Measurements from ENCODE around the gene UTP4.

Gene UTP4

DNA sequence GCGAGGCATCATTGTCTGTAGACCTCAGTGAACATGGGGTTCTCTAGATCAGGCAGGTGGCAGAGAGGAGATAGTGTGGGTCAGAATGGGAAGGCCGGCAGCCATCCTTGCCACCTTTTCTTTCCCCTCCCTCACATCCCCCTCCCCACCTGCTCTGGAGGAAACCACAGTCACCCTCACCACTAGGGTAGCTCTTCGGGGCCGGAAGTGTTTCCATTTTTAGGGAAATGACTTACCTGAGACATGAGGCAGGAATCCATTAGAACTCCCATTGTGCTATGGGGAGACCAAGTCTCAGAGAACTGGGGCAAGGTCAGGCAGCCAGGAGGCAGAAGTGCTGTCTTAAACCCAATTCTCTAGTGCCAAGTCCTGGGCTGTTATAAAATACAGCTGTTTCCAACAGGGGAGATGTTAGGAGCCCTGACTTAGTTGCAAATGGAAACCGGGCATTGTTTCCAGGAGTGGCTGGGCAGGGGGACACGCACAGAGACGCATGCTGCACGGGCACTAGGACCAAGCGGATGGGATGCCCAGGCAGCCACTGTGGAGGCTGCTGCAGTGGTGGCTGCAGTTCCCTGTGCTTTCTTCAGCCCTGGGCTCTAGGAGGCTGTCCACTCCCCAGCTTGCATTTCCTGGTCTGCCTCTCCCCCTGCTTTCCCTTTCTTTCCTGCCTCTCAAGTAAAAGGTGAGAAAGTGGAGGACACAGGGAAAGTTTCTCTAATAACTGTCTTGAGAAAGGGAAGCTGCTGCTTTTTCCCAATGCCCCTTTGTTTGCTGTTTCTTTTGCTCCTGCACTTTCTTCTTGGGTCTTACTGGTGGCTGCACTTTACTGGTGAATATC lies 24.2 kb upstream of the UTP4 start:
- Histone ChIP-seq H3K79me1 (ENCODE audit: low read length) (peaks cover 3% of the 10 kb centered on the region), H2BK15ac (replicated peaks; ENCODE audit: low read depth) (no peak overlapping the region), H2AK5ac (ENCODE audit: low read length) (no peak overlapping the region), H3K9ac (ENCODE audit: low read length) (peak overlapping the region; percentile 75), H2BK120ac (ENCODE audit: low read depth, low read length) (no peak overlapping the region), H3K23ac (ENCODE audit: low read length) (no peak overlapping the region), H3K4me2 (ENCODE audit: low read length) (peak overlapping the region; percentile 97), H3K56ac (ENCODE audit: low read length) (peak overlapping the region; percentile 69), H3K4me3 (ENCODE audit: low read length) (peak overlapping the region; percentile 1), H3K18ac (ENCODE audit: low read length) (peak overlapping the region; percentile 78), H3K79me2 (ENCODE audit: control insufficient read depth, insufficient read depth, low read length) (peaks cover 10% of the 10 kb centered on the region), H3K4ac (ENCODE audit: low read depth, low read length) (no peak overlapping the region), H4K8ac (ENCODE audit: low read depth, low read length) (no peak overlapping the region), H2BK5ac (ENCODE audit: low read length) (no peak overlapping the region), H3K27ac (ENCODE audit: low read depth, low read length) (no peak overlapping the region), H3K27me3 (ENCODE audit: insufficient read depth, low read length, poor library complexity) (no peaks in the 10 kb centered on the region), H4K5ac (ENCODE audit: low read length) (no peak overlapping the region), H3K4me1 (ENCODE audit: control insufficient read depth, low read depth, low read length) (peaks cover 5% of the 10 kb centered on the region), H3K36me3 (ENCODE audit: control insufficient read depth, insufficient read depth, low read length) (no peaks in the 10 kb centered on the region)
- no CpG with 5 or more reads among the region's 9 CpGs for WGBS (ENCODE audit: extremely low coverage, insufficient coverage, low lambda C conversion rate)
- peak; percentile 81 for DNase-seq

DNA sequence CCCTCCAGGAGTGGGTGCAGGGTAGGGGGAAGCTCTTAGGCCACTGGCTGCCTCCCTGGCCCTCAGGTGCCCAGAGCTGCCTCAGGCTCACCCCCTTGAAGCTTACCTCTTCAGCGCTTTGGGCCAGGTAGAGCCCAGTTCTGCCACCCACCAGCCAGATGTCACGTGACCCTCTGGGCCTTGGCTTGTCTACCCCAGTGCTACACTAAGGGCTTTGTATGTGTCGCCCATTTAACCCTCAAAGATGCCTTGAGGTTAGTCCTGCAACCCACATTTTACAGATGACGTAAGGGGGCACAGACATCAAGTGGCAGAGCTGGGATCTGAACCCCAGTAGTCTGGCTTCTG lies 23.6 kb upstream of the UTP4 start:
- H3K4me2 ChIP-seq (ENCODE audit: low read length) = no peak overlapping the region
- no peak overlapping the region for H2AK5ac ChIP-seq (ENCODE audit: low read length)
- no peak overlapping the region for H4K8ac ChIP-seq (ENCODE audit: low read depth, low read length)
- no peaks in the 10 kb centered on the region for H3K36me3 ChIP-seq (ENCODE audit: control insufficient read depth, insufficient read depth, low read length)
- no peak overlapping the region for H3K4me3 ChIP-seq (ENCODE audit: low read length)
- H4K5ac ChIP-seq (ENCODE audit: low read length) = no peak overlapping the region
- no peak overlapping the region for H3K4ac ChIP-seq (ENCODE audit: low read depth, low read length)
- no peak for DNase-seq
- no peak overlapping the region for H3K56ac ChIP-seq (ENCODE audit: low read length)
- H3K27me3 ChIP-seq (ENCODE audit: insufficient read depth, low read length, poor library complexity) = no peaks in the 10 kb centered on the region
- H2BK15ac ChIP-seq (replicated peaks; ENCODE audit: low read depth) = no peak overlapping the region
- WGBS (ENCODE audit: extremely low coverage, insufficient coverage, low lambda C conversion rate) = no CpG with 5 or more reads among the region's 4 CpGs
- H3K27ac ChIP-seq (ENCODE audit: low read depth, low read length) = no peak overlapping the region
- H3K23ac ChIP-seq (ENCODE audit: low read length) = no peak overlapping the region
- H3K79me1 ChIP-seq (ENCODE audit: low read length) = peaks cover 3% of the 10 kb centered on the region
- no peak overlapping the region for H3K18ac ChIP-seq (ENCODE audit: low read length)
- H3K9ac ChIP-seq (ENCODE audit: low read length) = peak overlapping the region; percentile 28
- peaks cover 10% of the 10 kb centered on the region for H3K79me2 ChIP-seq (ENCODE audit: control insufficient read depth, insufficient read depth, low read length)
- H3K4me1 ChIP-seq (ENCODE audit: control insufficient read depth, low read depth, low read length) = peaks cover 5% of the 10 kb centered on the region
- no peak overlapping the region for H2BK120ac ChIP-seq (ENCODE audit: low read depth, low read length)
- H2BK5ac ChIP-seq (ENCODE audit: low read length) = no peak overlapping the region

DNA sequence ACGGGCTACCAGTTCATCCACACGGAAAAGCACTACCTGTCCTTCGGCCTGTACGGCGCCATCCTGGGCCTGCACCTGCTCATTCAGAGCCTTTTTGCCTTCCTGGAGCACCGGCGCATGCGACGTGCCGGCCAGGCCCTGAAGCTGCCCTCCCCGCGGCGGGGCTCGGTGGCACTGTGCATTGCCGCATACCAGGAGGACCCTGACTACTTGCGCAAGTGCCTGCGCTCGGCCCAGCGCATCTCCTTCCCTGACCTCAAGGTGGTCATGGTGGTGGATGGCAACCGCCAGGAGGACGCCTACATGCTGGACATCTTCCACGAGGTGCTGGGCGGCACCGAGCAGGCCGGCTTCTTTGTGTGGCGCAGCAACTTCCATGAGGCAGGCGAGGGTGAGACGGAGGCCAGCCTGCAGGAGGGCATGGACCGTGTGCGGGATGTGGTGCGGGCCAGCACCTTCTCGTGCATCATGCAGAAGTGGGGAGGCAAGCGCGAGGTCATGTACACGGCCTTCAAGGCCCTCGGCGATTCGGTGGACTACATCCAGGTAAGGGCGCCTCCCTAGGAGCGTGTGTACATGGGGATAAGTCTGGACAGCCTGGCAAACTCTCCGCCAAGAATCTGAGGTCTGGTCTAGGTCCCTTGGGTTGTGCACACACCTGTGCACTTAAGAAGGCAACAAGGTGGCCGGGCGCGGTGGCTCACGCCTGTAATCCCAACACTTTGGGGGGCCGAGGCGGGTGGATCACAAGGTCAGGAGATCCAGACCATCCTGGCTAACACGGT lies 22.8 kb upstream of the UTP4 start:
- H3K79me1 ChIP-seq (ENCODE audit: low read length) = peaks cover 3% of the 10 kb centered on the region
- H3K23ac ChIP-seq (ENCODE audit: low read length) = no peak overlapping the region

DNA sequence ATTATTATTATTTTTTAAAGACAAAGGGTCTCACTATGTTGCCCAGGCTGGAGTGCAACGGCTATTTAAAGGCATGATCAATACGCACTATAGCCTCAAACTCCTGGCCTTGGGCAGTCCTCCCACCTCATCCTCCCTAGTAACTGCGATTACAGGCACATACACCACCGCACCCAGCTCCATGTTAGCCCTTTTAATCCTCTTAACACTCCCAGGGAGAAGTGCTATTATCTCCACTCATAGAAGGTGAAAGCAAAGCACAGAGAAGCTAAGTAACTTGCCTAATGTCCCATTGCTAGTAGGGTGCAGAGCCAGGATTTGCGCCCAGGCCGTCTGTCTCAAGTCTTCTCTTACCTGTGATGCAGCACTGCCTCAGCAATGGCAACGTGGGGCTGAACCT lies 22.0 kb upstream of the UTP4 start:
- Histone ChIP-seq H3K79me1 (ENCODE audit: low read length) (peaks cover 3% of the 10 kb centered on the region), H3K4me2 (ENCODE audit: low read length) (no peak overlapping the region), H4K8ac (ENCODE audit: low read depth, low read length) (no peak overlapping the region), H3K4me3 (ENCODE audit: low read length) (no peak overlapping the region), H2AK5ac (ENCODE audit: low read length) (no peak overlapping the region), H2BK120ac (ENCODE audit: low read depth, low read length) (no peak overlapping the region), H2BK15ac (replicated peaks; ENCODE audit: low read depth) (no peak overlapping the region), H3K18ac (ENCODE audit: low read length) (no peak overlapping the region), H3K27me3 (ENCODE audit: insufficient read depth, low read length, poor library complexity) (no peaks in the 10 kb centered on the region), H3K79me2 (ENCODE audit: control insufficient read depth, insufficient read depth, low read length) (peaks cover 10% of the 10 kb centered on the region), H4K5ac (ENCODE audit: low read length) (no peak overlapping the region), H3K23ac (ENCODE audit: low read length) (no peak overlapping the region), H3K4ac (ENCODE audit: low read depth, low read length) (no peak overlapping the region), H3K27ac (ENCODE audit: low read depth, low read length) (no peak overlapping the region), H2BK5ac (ENCODE audit: low read length) (no peak overlapping the region), H3K56ac (ENCODE audit: low read length) (no peak overlapping the region), H3K4me1 (ENCODE audit: control insufficient read depth, low read depth, low read length) (peaks cover 5% of the 10 kb centered on the region), H3K9ac (ENCODE audit: low read length) (no peak overlapping the region), H3K36me3 (ENCODE audit: control insufficient read depth, insufficient read depth, low read length) (no peaks in the 10 kb centered on the region)
- no peak for DNase-seq
- WGBS (ENCODE audit: extremely low coverage, insufficient coverage, low lambda C conversion rate) = no CpG with 5 or more reads among the region's 7 CpGs

More for the DNA sequence above, 22.8 kb upstream of the UTP4 start:
- Histone ChIP-seq H3K27me3 (ENCODE audit: insufficient read depth, low read length, poor library complexity) (no peaks in the 10 kb centered on the region), H3K79me2 (ENCODE audit: control insufficient read depth, insufficient read depth, low read length) (peaks cover 10% of the 10 kb centered on the region), H3K27ac (ENCODE audit: low read depth, low read length) (no peak overlapping the region), H2BK5ac (ENCODE audit: low read length) (no peak overlapping the region), H2BK120ac (ENCODE audit: low read depth, low read length) (no peak overlapping the region), H4K5ac (ENCODE audit: low read length) (no peak overlapping the region), H3K36me3 (ENCODE audit: control insufficient read depth, insufficient read depth, low read length) (no peaks in the 10 kb centered on the region), H4K8ac (ENCODE audit: low read depth, low read length) (no peak overlapping the region), H3K9ac (ENCODE audit: low read length) (no peak overlapping the region), H3K4me2 (ENCODE audit: low read length) (no peak overlapping the region), H3K4me3 (ENCODE audit: low read length) (no peak overlapping the region), H2BK15ac (replicated peaks; ENCODE audit: low read depth) (no peak overlapping the region), H3K4me1 (ENCODE audit: control insufficient read depth, low read depth, low read length) (peaks cover 5% of the 10 kb centered on the region), H3K56ac (ENCODE audit: low read length) (no peak overlapping the region), H3K4ac (ENCODE audit: low read depth, low read length) (no peak overlapping the region), H3K18ac (ENCODE audit: low read length) (no peak overlapping the region), H2AK5ac (ENCODE audit: low read length) (no peak overlapping the region)
- no peak for DNase-seq
- no CpG with 5 or more reads among the region's 48 CpGs for WGBS (ENCODE audit: extremely low coverage, insufficient coverage, low lambda C conversion rate)

DNA sequence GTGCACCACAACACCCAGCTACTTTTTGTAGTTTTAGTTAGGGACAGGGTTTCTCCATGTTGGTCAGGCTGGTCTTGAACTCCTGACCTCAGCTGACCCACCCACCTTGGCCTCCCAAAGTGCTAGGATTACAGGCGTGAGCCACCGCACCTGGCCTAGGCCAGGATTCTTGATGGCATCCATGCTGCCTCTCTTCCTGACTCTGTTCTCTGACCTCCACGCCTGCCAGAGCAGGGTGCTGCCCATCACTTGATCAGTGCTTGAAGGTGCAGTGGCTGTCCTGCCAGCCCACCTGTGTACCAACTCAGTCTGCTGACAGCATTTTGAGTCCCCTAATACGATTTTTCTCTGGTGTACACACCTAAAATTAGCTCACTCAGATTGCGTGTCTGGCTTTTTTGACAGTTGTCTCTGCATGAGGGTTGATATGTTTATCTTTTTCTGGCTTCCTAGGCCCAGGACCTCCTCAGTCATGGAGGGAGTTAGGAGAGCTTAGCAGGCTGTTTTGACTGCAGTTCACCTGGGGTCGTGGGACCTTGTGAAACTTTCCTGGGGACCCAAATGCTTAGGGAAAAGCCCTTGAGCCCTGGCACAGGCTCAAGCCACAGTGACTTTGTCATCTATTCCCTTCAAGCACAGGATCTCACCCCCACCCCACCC lies 21.1 kb upstream of the UTP4 start:
- DNase-seq = no peak
- Histone ChIP-seq H3K79me1 (ENCODE audit: low read length) (peaks cover 3% of the 10 kb centered on the region), H3K23ac (ENCODE audit: low read length) (no peak overlapping the region), H3K4me2 (ENCODE audit: low read length) (no peak overlapping the region), H4K5ac (ENCODE audit: low read length) (no peak overlapping the region), H3K18ac (ENCODE audit: low read length) (no peak overlapping the region), H2BK120ac (ENCODE audit: low read depth, low read length) (no peak overlapping the region), H3K4me1 (ENCODE audit: control insufficient read depth, low read depth, low read length) (peaks cover 5% of the 10 kb centered on the region), H2AK5ac (ENCODE audit: low read length) (no peak overlapping the region), H4K8ac (ENCODE audit: low read depth, low read length) (no peak overlapping the region), H3K9ac (ENCODE audit: low read length) (no peak overlapping the region), H3K27ac (ENCODE audit: low read depth, low read length) (no peak overlapping the region), H2BK15ac (replicated peaks; ENCODE audit: low read depth) (no peak overlapping the region), H2BK5ac (ENCODE audit: low read length) (no peak overlapping the region), H3K4ac (ENCODE audit: low read depth, low read length) (no peak overlapping the region), H3K56ac (ENCODE audit: low read length) (no peak overlapping the region), H3K4me3 (ENCODE audit: low read length) (no peak overlapping the region), H3K79me2 (ENCODE audit: control insufficient read depth, insufficient read depth, low read length) (peaks cover 10% of the 10 kb centered on the region), H3K36me3 (ENCODE audit: control insufficient read depth, insufficient read depth, low read length) (no peaks in the 10 kb centered on the region), H3K27me3 (ENCODE audit: insufficient read depth, low read length, poor library complexity) (no peaks in the 10 kb centered on the region)
- no CpG with 5 or more reads among the region's 6 CpGs for WGBS (ENCODE audit: extremely low coverage, insufficient coverage, low lambda C conversion rate)
